GM19193 (cell line): ENCODE measurements around the gene PRPF8.

Experiments used
- POLR2A ChIP-seq: IDR thresholded peaks from 4 replicates; pipeline ENCODE4 v1.6.1; 2011; ENCODE audit not compliant: insufficient read depth, insufficient read length; ENCODE audit errors: extremely low read depth

PRPF8 gene

GRCh38 chr17:1710807-1711553, 26.3 kb upstream of the PRPF8 start:
- TF ChIP-seq POLR2A = no peak

GRCh38 chr17:1709971-1710806, 25.5 kb upstream of the PRPF8 start, which contains the start of gene TLCD2:
TLCD2 (minus strand) TSS chr17:1710377; CDS start chr17:1710242, 135 bp downstream.
- TF ChIP-seq POLR2A = no peak

GRCh38 chr17:1709403-1709951, 24.8 kb upstream of the PRPF8 start:
- TF ChIP-seq POLR2A = no peak

GRCh38 chr17:1707107-1707506, 22.4 kb upstream of the PRPF8 start:
- TF ChIP-seq POLR2A = no peak

GRCh38 chr17:1705004-1705403, 20.3 kb upstream of the PRPF8 start:
- TF ChIP-seq POLR2A = no peak

- no peak for TF ChIP-seq POLR2A
Observed at GRCh38 chr17:1703063-1703462, 18.4 kb upstream of the PRPF8 start.

- TF ChIP-seq POLR2A = no peak
Observed at GRCh38 chr17:1697681-1698080, 13.0 kb upstream of the PRPF8 start.

- no peak for TF ChIP-seq POLR2A
Observed at GRCh38 chr17:1695365-1695764, 10.7 kb upstream of the PRPF8 start.

- no peak for TF ChIP-seq POLR2A
Observed at GRCh38 chr17:1693339-1693738, 8.7 kb upstream of the PRPF8 start.

GRCh38 chr17:1690544-1691221, 6.0 kb upstream of the PRPF8 start:
- no peak for TF ChIP-seq POLR2A

GRCh38 chr17:1686086-1686485, 1.4 kb upstream of the PRPF8 start:
- no peak for TF ChIP-seq POLR2A

- TF ChIP-seq POLR2A = no peak
Observed at GRCh38 chr17:1683459-1683858, 1.2 kb downstream of the PRPF8 start.

GRCh38 chr17:1676401-1676800, 8.3 kb downstream of the PRPF8 start:
- TF ChIP-seq POLR2A = no peak

- TF ChIP-seq POLR2A = peak; percentile 28
Observed at GRCh38 chr17:1673041-1673785, 11.5 kb downstream of the PRPF8 start.
